Astrocyte of the spinal cord (primary cell): ENCODE data around the gene DLK2.

Source experiments
- DNase-seq: peaks from one replicate; pipeline ENCODE4 v3.0.0; 2011; ENCODE audit warnings: low read depth, low spot score
- H3K4me3 ChIP-seq: 2 replicates; pipeline ENCODE4 v1.5.1; 2011; ENCODE audit warnings: low read depth, mild to moderate bottlenecking, low read length, moderate library complexity
- CTCF ChIP-seq: IDR thresholded peaks from 2 replicates; pipeline ENCODE4 v1.5.1; 2012; ENCODE audit warnings: low read depth, mild to moderate bottlenecking, low read length, inconsistent platforms
- in situ Hi-C: cut with HindIII; loops from 2 replicates; pipeline ENCODE4 v1.10.0; 2017; ENCODE audit warnings: low sequenced_read_pairs

Gene DLK2

GRCh38 chr6:43493230-43493629 is 37.9 kb upstream of the DLK2 start:
- DNase-seq: no peak
- H3K4me3 ChIP-seq: no peak overlapping the region
- no peak for TF ChIP-seq CTCF
- in situ Hi-C loops: no loop called here

- TF ChIP-seq CTCF: no peak
- H3K4me3 ChIP-seq: no peak overlapping the region
- in situ Hi-C loops: no loop called here
- peak; percentile 72 for DNase-seq
Measured at GRCh38 chr6:43492673-43493072, 37.3 kb upstream of the DLK2 start.

GRCh38 chr6:43491750-43492661 is 36.7 kb upstream of the DLK2 start:
- DNase-seq: peak; percentile 77
- no peak overlapping the region for H3K4me3 ChIP-seq
- in situ Hi-C loops: no loop called here

GRCh38 chr6:43490523-43490939 is 35.2 kb upstream of the DLK2 start:
- in situ Hi-C loops: no loop called here
- no peak for DNase-seq
- no peak overlapping the region for H3K4me3 ChIP-seq
- TF ChIP-seq CTCF: no peak

More at GRCh38 chr6:43491750-43492661, 36.7 kb upstream of the DLK2 start:
- TF ChIP-seq CTCF: no peak

- DNase-seq: no peak
- no peak overlapping the region for H3K4me3 ChIP-seq
- in situ Hi-C loops: no loop called here
- no peak for TF ChIP-seq CTCF
Measured at GRCh38 chr6:43489277-43490072, 34.1 kb upstream of the DLK2 start.

- no peak for TF ChIP-seq CTCF
Measured at GRCh38 chr6:43488667-43489276, 33.4 kb upstream of the DLK2 start.

More at GRCh38 chr6:43488667-43489276, 33.4 kb upstream of the DLK2 start:
- in situ Hi-C loops: no loop called here
- no peak overlapping the region for H3K4me3 ChIP-seq
- peak; percentile 38 for DNase-seq
